Measurements from ENCODE around the gene ATM. TPM values are rescaled to one million over a fixed set of nuclear protein-coding genes. Genes with fewer than 3 reads are reported as not detected.

The ATM gene
- total and polyA plus RNA-seq, 10 of the 15 experiments (the other 5 are each of a cell fraction or from before 2014, with no cell fraction given) = 10.0 to 91.5 (median 40.2) TPM

- TF ChIP-seq YY1 (IDR thresholded peaks at IDR 0.05; ENCODE audit: low read depth, low read length) (0 out of 2 replicates have a peak, but pooled peaks have one; percentile 14), KAT2A (conservative IDR thresholded peaks at IDR 0.05; ENCODE audit: control insufficient read depth, low read depth, low read length) (no peak), USF2 (IDR thresholded peaks at IDR 0.05; ENCODE audit: borderline replicate concordance, low read depth, low read length) (no peak), SIN3A (IDR thresholded peaks at IDR 0.05; ENCODE audit: low read depth, low read length) (peak; percentile 29; the same call in 1 of the 2 replicates), MYC (IDR thresholded peaks at IDR 0.05; ENCODE audit: insufficient read depth, insufficient read length, insufficient replicate concordance, low read length, severe bottlenecking) (no peak), E4F1 (IDR thresholded peaks at IDR 0.05; ENCODE audit: borderline replicate concordance, partially characterized antibody) (no peak), SMAD1 (IDR thresholded peaks at IDR 0.05; ENCODE audit: low read depth, partially characterized antibody) (no peak), ESRRA (IDR thresholded peaks at IDR 0.05; ENCODE audit: low read length) (no peak), POLR2AphosphoS2 (IDR thresholded peaks at IDR 0.05; ENCODE audit: low read depth, low read length) (no peak), IRF4 (IDR thresholded peaks at IDR 0.05; ENCODE audit: low read depth, low read length) (peak; percentile 98), TBL1XR1 (IDR thresholded peaks at IDR 0.05; ENCODE audit: low read depth, low read length) (0 out of 2 replicates have a peak, but pooled peaks have one; percentile 51), CBFB (IDR thresholded peaks at IDR 0.05; ENCODE audit: low read depth) (peak; percentile 45; the same call in 1 of the 2 replicates), CUX1 (IDR thresholded peaks at IDR 0.05; ENCODE audit: insufficient replicate concordance, low read depth, low read length) (peak; percentile 22), ATF2 (IDR thresholded peaks at IDR 0.05; ENCODE audit: low read length) (peak; percentile 86), GABPA (IDR thresholded peaks at IDR 0.05; ENCODE audit: low read depth) (peak; percentile 60), IKZF1 (conservative IDR thresholded peaks at IDR 0.05) (peak; percentile 36; the same call in 1 of the 2 replicates), POU2F2 (IDR thresholded peaks at IDR 0.05; ENCODE audit: borderline replicate concordance, low read depth, low read length) (no peak), TCF3 (IDR thresholded peaks at IDR 0.05; ENCODE audit: borderline replicate concordance, insufficient read depth, low read depth, low read length) (0 out of 2 replicates have a peak, but pooled peaks have one; percentile 7), TAF1 (IDR thresholded peaks at IDR 0.05; ENCODE audit: borderline replicate concordance, low read depth, low read length) (peak; percentile 43; the same call in 1 of the 2 replicates)
Measured at GRCh38 chr11:108223348-108224149, 682 bp downstream of the ATM start (continued).

Measured in GM12878 (cell line).